Purkinje cell (primary cell): ENCODE data around the gene MSANTD2. TPM values are rescaled to one million over a fixed set of nuclear protein-coding genes. Genes with fewer than 3 reads are reported as not detected.

Experiments used
- polyA plus RNA-seq: library from polyadenylated mRNA; unstranded; fragments of >200 nt; fragmentation: Nextera tagmentation; gene quantifications from 2 replicates; pipeline ENCODE4 v1.2.1, GENCODE V29; 2014

MSANTD2 gene
- polyA plus RNA-seq, result 3.1 and 5.2 TPM in 2 replicates

DNA sequence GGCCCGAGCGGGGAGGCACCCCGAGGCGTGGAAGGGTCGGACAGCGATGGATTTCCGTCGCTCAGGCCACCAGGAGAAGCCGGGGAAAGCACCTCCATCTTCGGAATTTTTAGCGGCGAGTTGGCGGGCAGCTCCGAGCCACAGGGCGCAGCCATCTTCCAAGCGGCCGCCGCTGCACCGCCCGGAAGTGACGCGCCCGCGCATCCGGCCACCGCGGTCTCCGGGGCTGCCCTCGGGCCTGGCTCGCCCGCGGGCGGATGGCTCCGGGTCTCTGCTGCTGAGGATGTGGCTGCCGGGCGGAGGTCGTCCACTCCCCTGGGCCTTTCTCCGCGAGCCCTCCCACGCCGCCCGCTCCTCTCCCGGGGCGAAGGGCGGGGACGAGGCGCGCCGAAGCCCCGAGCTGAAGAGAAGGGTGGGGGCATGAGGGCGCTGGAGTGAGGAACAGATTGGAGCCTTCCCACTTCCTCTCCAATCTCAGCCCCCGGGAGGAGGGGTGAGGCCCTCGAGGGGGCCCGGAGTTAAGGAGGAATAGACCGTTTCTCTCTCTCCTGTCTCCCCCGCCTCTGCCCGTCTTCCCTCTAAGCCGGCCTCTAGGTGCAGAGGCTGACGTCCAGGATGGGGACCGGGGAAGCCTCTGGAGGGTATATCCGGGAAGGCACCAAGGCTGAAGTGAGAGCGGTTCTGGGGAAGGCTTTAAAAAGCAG lies at the start of gene MSANTD2:
MSANTD2 (minus strand) TSS at position 181 of the 704 bp plus-strand sequence; CDS start at position 155, 26 bp downstream.

DNA sequence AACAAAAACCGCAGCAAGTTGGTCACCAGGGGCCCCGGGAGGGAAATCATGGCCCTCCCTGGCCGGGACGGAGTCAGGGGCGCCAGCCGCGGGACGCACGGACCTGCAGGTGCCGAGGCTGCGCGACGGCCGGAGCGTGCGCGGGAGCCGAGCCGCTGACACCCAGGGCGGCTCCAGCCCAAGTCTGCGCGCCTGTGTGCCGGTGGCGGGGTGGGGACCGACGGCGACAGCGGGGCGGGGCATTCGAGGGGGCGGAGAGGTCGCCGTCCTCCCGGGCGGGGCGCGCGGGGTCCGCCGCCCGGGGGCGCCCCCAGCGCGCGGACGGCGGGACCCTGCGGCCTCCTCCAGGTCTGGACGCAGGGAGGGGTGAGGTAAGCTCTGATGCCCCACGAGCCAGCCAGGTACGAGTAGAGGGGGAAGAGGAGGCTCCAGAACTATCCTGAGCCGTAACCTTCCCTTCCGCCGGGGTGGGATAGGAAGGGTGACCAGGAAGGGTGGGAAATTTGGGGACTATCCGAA lies 38.0 kb downstream of the MSANTD2 start, which contains the start of gene ESAM:
ESAM (minus strand) TSS at position 186 of the 519 bp plus-strand sequence; CDS start at position 50, 136 bp downstream.

DNA sequence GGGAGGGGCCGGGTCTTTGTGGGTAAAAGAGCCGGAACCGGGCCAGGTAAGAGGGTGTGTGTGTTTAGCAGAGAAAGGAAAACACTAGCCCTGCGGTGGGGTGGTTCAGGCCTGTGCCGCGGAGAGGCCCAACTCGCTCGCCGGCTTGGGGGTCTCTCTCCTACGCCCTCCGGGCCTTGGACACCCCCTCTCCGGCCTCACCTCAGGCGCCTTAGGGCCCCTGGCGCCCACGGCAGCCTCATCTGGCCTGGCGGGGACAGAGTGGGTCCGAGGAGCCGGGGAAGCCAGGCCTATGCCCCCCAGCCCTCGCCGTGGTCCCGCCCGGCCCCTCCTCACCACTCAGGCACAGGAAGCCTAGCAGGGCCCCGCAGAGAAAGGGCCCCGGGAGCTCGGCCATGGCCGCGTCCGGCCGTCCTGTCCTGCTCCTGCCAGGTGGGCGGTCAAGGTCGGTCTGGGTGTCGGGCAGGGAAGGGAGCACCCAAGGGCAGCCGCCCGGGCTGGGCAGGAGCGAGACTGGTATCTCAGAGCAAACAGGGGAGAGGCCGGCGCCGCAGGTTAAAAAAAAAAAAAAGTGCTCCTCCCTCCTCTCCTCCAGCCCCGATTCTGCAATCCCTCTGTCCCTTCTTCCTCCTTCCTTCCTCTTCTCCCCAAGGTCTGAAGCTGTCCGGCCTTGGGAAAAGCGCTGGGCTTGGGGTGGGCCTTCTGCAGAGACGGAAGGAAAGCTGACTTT lies 48.3 kb downstream of the MSANTD2 start, which contains the start of gene VSIG2:
VSIG2 (minus strand) TSS at position 515 of the 730 bp plus-strand sequence; CDS start at position 397, 118 bp downstream.

DNA sequence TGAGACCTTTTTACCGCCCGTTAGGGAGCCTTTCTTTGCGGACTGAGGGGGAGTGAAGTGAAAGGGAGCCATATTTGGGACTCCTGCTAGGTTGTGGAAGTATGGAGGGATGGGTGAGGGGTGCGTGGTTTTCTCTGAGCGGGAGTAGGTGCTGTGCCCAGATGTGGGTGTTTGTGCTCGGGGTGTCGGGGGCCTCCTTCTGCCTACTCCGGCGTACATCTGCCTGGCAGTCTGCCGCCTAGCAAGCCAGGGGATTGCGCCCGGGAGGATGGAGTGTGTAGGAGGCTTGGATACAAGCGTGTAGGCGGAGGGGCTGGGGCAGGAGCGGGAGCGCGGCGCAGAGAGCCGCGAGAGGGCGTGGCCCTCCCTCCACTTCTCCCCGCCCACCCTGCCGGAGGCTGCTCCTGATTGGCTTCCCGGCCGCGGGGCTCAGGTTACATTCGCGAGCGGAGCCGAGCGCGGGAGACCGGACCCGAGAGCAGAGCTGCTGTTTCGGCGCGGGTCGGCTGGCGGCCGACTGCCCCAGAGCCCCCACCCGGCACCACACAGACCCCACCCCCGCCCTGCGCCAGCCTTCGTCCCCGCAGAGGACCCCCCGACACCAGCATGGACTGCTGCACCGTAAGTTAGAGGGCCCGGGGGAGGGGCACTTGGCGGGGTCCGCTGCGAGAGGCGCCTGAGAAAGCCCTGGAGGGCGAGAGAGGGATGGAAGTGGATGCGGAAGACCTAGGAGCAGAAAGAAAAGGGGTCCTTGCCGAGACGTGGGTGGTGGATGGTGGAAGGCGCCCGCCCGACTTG lies 60.5 kb downstream of the MSANTD2 start, which contains the start of gene NRGN:
NRGN (plus strand) TSS at position 464 of the 798 bp plus-strand sequence; CDS start at position 607, 143 bp downstream.

Other genes starting within 250 kb of the MSANTD2 start
- gene OR8A1, start 230.4 kb downstream of the MSANTD2 start, polyA plus RNA-seq, result not detected in 2 replicates
- gene PANX3, start 189.0 kb downstream of the MSANTD2 start, polyA plus RNA-seq, result not detected in 2 replicates
- 14.2 and 20.6 TPM in 2 replicates for gene TBRG1, start 177.5 kb downstream of the MSANTD2 start, polyA plus RNA-seq
- 72.2 and 84.2 TPM in 2 replicates for gene SIAE, start 126.7 kb downstream of the MSANTD2 start, polyA plus RNA-seq
- gene SPA17, start 126.5 kb downstream of the MSANTD2 start, polyA plus RNA-seq, result 68.9 and 70.3 TPM in 2 replicates
- 0.62 and 10.0 TPM in 2 replicates for gene NRGN, start 60.5 kb downstream of the MSANTD2 start, polyA plus RNA-seq
- not detected in 2 replicates for gene VSIG2, start 48.2 kb downstream of the MSANTD2 start, polyA plus RNA-seq
- gene ESAM, start 38.1 kb downstream of the MSANTD2 start, polyA plus RNA-seq, result 0.48 TPM in 1 of 2 replicates, not detected in the other
- 0.97 and 1.2 TPM in 2 replicates for gene ROBO3, start 65.0 kb upstream of the MSANTD2 start, polyA plus RNA-seq
- not detected in 2 replicates for gene ROBO4, start 97.5 kb upstream of the MSANTD2 start, polyA plus RNA-seq
- 2.5 TPM in 1 of 2 replicates, not detected in the other for gene HEPN1, start 118.8 kb upstream of the MSANTD2 start, polyA plus RNA-seq
- gene HEPACAM, start 135.6 kb upstream of the MSANTD2 start, polyA plus RNA-seq, result 9.0 and 13.6 TPM in 2 replicates
- gene CCDC15, start 153.8 kb upstream of the MSANTD2 start, polyA plus RNA-seq, result 0.10 and 1.0 TPM in 2 replicates